Stimulated activated CD4-positive, alpha-beta T cell treated with anti-CD3 and anti-CD28 coated beads, Interleukin-15, amount 100 ng/mL, for 1 hour (primary cell): ENCODE data around the gene CNTD1.

Source experiments
- DNase-seq, 2 donors: peaks; one replicate each; pipeline ENCODE4 v3.0.0-alpha.2; 2020; ENCODE audit warnings: low read depth in 1 of 2, low spot score in 1 of 2

The CNTD1 gene

DNA sequence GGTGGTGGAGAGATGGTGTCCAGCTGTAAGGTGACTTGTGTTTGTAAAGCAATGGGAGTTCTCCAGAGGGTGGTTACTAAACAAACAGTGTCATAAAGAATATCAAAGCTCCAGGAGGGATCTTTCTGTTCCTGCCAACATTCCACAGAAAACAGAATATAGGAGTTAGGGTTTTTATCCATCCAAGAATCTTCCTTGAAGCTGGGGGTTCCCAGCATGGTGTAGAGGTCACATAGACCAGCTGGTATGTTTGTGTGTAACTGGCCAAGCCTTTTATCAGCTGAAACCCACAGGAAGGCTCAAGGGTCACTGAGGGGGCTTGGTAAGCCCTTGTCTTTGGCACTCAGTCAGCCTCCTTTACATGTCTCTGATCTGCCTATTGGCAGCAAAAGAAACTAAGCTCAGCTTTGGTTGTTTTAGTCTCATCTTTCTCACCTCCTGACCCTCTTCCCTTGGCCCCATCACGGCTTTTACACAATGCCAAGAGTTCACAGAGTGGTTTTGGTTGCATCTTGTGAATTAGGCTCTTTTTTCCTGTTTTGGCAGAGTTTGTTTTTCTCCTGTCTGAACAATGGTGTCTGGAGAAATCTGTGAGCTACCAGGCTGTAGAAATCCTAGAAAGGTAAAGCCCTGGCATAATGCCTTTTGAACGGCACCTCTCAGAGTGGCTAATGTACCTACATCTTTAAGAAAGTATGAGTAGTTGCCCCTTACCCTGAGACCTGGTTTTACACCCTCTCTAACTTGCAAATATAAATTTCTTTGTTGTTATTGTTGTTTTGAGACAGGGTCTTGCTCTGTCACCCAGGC lies 4.6 kb downstream of the CNTD1 start:
- DNase-seq = no peak

DNA sequence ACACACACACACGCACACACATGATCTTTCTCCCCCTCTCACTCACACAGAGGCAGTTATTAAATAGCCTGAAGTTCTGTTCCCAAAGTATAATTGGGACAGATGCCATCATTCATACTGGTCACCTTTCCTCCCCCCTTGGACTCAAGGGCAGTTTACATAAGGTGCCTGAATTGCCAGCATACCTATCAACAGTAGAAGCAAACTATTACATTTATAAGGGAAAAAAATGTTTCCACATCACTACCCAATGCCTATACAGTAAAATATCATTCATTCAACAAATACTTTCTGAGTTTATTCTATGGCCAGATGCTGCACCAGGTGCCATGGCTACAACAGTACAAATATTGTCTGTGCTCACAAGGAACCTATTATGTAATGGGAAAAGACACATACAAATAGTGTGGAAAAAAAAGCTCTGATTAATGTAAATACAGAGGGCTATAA lies 6.3 kb downstream of the CNTD1 start:
- DNase-seq = no peak

DNA sequence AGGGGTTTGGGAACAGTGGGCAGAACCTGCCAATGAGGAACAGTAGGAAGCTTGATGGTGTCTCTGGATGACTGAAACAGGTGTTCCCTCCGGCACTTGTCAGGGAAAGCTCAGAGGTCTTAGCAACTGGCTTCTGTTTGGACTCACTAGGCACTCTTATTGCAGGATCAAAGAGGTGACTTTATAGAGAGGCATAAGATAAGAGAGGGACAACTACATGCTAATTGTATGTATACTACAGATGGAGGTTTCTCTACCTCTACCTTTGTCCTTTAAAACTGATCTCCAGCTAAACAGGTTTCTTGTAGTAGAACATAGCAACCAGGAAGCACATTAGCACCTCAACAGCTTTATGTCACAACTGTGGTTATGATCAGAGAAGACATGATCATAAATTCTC lies 7.6 kb downstream of the CNTD1 start:
- DNase-seq = no peak

DNA sequence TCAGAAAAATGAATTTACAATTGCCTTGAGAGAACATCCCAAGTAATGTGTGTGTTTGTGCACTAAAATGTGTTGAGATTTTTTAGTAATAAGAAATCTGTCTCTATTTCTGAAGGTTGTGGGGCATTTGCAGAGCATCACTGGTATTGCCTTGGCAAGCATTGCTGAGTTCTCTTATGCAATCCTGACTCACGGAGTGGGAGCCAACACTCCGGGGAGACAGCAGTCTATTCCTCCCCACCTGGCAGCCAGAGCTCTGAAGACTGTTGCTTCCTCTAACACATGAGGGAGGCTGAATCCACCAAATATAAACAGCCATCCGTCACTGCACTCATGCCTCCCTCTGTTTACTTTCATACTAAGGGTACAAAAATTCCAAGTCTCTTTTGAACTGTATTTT lies 10.6 kb downstream of the CNTD1 start:
- no peak for DNase-seq

DNA sequence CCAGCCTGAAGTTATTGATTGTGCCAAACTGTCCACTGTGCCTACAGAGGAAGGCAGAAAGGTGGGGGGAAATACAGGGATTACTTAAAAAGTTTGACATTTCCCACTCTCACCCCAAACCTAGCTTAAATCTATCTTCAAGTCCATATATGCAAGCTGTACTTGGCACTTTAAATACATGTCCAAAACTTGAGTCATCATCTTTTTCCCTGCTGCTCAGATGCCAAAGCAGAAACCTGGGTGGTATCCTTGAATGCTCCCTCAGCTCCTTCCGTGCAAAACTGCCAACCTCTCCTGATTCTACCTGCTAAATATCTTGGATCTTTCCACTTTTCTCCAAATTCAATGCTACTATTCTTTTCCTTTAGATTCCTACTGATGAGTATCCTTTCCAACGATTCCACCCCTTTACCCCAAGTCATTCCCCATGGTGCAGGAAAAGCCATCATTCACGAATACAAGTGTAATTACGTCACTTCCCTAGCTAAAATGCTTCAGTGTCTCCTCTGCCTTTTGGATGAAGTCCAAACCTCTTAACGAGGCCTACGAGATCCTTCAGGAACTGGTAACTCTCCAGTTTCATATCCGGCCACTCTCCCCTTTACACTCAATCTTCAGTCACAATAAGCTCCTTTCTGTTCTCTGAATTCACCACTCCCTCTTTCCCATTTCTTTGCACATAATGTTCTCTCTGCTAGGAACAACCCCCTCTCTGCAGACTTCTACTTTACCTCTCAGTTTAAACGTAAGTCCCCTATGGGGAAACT lies 16.2 kb downstream of the CNTD1 start:
- DNase-seq = no peak

DNA sequence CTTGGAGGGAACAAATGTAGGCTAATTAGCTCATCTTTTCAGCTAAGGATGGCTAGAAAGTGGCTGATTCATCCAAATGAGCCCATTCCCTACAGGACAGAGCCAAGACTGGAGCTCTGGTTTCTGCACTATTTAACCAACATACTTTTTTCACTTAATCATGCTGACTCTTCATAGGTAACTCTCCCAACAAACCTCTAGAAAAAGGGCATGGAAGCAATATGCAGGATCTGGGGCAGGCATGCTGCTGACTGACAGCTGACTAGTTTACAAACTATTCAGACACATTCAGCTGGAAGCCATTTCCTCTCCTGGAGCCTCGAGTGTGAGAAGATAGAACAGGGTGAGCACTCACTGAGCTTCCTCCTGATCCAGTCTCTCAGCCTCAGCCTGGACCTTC lies 19.2 kb downstream of the CNTD1 start:
- no peak for DNase-seq

DNA sequence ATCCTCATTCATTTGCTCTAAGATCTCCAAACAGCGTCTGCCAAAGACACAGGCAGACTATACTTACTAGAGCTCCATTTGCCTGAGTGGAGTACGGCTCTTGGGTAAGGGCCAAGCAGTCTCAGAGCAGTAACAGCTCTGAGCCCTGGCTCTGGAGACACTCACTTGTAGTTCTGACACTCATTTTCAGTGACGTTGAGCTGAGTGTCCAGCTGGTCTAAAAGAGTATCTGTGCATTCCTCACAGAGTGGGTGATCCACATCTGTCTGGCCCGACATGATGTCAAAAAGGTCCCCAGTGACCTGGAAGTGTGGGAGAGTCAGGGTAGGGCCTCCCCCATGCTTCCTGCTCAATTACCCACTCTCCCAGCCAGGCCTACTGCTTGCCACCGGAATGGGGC lies 19.7 kb downstream of the CNTD1 start:
- DNase-seq = no peak

DNA sequence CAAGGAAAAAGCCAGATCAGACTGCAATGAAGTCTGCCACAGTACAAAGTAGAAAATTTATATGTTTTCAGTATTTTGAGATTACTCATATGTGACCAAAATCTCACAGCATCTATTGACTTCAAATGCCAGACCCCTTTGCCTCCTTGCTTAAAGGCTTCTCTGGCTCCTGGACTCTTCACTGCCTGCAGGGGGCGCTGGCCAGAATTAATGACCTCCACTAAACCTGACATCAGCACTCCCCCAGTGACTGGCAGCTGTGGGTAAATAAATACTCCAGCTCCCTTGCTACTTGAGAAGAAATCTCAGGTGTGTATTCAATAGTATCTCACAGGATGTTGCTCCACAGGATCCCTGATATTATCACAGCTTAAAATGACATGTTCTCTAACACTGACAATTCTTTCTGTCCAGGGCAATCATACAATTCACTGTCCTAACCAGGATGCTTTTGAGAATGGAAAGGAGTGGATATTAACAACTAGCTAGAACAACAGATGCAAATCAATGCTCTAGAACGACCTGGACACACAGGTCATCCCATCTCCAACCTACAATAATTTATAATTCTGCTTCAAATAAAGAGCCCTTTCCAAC lies 21.4 kb downstream of the CNTD1 start:
- peak; percentile 11 to 49 for DNase-seq

DNA sequence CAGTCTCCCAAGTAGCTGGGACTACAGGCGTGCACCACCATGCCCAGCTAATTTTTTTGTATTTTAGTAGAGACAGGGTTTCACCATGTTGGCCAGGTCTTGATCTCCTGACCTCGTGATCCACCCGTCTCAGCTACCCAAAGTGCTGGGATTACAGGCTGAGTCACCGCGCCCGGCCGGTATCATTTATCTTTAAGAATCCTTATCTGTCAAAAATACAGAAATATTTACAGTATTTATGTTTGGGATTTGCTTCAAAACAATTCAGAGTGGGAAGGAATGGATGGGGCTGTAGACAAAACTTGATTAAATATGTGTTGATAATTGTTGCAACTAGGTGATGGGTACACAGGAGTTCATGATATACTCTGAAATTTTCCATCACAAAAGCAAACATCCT lies 22.5 kb downstream of the CNTD1 start:
- DNase-seq = no peak

DNA sequence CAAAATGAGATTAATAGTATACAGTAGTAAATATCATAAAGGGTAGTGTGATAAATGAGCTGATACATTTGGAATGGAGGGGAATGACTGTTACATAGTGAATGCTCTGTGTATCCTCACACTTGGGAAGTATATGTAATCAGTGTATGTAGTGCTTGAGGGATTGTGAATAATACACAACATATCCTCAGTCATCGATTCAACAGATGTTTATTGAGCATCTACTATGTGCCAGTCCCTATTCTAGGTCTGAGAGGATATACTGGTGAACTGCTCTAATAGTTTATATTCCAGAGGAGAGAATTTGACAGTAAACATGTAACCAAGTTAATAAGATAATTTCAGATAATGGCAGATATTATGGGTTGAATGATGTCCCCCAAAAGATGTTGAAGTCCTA lies 28.8 kb downstream of the CNTD1 start:
- no peak for DNase-seq

DNA sequence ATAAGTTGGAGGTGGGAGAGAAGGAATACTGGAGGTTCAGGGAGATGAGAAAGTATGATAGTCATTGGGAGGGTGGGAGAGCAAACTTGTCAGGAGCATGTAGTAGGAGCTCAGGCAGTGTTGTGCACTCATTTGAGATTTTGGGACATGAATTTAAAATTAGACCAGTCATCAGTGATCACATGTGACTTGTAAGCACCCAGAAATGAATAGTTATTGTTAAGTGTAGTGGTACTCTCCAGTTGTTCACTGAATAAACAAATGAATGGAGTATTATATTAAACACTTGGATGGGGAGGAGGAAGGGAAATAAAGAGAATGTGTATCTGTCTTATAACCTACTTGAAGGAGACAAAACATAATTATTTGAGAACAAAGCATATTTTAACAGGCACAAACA lies 32.3 kb downstream of the CNTD1 start:
- no peak for DNase-seq

DNA sequence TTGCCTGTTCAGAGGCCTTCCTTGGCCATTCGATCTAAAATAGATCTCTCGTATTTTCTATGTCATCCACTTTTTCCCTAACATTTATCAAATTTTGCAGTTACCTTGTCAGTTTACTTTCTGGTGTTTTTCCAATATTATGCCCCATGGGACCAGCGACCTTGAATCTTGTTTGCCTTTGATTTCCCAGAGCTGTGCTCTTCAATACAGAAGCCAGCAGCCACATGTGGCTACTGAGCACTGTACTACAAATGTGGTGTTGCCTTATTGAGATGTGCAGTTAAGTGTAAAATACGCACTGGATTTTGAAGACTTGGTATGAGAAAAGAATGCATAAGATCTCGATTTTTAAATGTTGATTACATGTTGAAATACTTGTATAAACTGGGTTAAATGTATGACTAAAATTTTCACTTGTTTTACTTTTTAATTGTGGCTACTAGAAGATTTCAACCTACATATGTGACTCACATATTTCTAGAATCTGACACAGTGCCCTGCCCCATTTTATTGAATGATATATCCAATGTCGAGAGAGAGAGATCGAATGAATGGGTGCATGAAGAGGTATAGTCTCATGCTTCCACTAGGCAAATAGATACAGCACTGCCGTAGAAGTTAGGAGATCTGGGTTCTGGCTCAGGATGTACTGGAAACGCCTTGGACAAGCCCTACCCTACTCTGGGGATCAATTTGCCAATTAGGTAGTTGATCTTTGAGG lies 33.7 kb downstream of the CNTD1 start:
- no peak for DNase-seq

DNA sequence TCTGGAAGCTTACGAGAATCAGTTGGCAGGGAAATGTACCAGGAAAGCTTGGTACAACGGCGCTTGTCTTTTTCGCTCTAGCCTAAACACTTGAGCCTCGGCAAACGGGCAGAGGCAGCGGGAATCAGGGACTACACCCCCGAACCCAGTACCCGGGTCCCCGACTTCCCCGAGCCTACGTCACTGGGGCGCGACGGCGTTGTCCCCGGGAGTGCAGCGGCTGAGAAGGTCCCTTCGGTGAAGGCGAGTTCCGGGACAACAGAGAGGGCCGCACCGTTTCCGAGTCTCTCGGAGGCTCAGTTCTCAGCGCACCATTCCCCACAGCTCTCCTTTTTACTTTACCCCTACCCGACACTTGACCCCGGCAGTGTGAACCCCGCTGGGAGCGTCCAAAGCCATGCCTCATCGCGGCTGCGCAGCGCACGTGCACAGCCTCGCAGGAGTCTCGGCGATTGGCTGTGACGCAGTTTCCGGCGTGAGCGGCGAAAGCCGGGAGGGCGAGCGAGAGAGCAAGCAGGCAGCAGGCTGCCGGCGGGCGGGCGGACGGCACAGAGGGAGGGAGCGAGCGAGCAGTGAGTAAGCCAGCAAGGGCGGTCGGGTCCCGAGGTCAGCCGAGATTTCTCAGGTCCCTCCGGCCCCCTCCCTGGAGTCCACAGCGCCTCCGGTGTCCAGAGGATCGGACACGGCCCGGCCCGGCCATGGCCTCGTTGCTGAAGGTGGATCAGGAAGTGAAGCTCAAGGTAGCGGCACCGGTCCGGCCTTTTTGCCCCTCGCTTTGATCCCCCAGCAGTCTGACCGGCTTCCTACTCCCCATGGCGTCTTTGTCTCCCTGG lies 34.5 kb downstream of the CNTD1 start, which contains the start of gene PSME3:
PSME3 (plus strand) TSS at position 464 of the 833 bp plus-strand sequence; CDS start at position 699, 235 bp downstream.
- peak; percentile 75 to 84 for DNase-seq

DNA sequence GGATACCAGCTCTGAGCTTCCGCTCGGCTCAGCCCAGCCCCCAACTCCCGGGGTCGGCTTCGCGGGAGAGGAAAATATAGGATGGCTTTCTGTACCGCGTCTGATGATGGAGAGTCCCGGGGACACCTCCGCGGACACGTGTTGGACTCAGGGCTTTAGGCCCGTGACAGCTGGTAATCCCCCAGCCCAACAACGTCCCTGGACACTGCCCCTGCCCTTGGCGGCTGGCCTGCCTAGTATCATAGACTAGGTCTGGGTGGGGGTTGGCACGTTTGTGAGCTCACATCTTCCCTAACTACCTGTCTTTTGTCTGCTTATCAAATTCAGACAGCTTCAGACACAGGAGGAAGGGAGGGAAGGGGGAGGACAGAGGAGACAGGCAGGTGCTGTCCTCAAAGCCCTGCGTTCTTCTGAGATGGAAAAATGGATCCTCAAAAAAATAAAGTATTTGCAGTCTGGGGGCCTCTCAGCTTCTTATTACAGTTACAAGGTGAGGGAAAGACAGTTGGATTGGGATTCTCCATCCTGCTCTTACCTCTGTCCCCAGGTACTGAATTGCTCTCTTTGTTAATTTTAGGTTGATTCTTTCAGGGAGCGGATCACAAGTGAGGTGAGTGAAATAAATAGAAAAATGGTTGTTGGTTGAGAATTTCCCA lies 35.2 kb downstream of the CNTD1 start:
- no peak for DNase-seq

DNA sequence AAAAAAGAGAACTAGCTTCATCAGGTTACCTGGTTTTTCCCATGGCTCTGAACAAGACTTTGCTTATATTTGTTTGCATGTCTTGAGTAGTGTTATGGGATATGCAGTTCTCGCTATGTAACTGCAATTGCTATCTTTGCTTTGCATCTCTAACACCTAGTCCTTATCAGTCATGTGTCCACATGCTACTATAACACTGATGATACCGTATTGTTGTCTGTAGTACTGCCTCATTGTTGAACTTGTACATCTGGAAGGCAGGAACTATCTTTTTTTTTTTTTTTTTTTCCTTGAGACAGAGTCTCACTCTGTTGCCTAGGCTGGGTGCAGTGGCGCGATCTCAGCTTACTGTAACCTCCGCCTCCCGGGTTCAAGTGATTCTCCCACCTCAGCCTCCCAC lies 37.1 kb downstream of the CNTD1 start:
- no peak for DNase-seq

DNA sequence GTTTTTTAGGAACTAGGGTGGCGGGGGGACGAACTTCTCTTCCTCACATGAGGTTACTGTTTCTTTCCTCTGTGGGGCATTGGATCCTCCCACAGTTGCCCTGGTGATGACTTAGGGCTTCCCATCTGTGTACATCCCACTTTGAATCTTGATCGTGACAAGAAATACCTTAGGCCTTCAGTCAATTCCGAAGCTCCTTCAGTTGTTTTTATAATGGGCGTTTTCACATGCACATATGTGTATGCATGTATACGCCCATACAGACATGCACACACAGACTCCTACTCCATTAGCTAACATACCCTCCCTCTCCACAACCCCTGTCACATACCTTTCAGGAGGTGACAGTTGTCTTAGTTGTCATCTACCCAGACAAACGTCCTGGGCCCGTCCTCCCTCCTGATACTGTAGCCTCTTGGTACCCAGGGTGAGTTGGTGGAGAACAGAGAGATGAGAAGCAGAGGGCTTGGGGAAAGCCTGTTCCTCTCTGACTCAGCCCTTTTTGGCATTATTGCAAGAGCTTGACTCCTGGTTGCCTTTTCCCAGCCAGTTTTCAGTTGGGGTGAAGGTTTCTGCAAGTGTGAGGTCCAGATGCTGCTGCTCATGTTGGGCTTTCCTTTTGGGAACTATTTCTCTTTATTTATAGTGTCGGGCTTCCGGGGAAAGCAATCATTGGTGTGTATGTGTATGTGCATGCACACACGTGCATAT lies 43.5 kb downstream of the CNTD1 start:
- no peak for DNase-seq

DNA sequence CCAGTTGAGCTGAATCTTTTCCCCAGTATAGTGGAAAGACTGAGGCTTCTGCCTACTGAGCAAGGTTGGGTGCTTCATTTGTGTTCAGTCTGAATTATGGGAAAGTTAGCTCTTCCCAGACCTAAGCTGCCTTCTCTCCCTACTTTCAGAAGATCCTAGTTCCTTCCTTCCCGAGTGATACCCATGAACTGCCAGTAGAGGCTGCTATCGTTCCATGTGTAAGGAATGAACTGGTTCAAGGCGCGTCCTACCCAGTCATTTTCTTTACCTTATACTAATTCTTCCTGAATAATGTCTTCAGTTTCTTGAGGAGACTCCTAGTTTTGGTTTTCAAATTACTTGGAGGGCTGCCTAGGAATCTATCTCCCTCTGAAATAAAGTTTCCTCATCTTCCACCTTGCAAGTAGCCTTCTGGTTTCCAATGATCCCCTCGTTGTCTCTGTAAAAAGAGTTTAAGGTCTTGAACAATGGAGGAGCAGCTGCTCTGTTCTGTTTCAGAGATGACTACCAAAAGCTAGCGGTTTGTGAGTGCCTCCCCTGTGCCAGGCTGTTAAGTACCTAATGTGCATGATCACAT lies 44.8 kb downstream of the CNTD1 start:
- DNase-seq = no peak

DNA sequence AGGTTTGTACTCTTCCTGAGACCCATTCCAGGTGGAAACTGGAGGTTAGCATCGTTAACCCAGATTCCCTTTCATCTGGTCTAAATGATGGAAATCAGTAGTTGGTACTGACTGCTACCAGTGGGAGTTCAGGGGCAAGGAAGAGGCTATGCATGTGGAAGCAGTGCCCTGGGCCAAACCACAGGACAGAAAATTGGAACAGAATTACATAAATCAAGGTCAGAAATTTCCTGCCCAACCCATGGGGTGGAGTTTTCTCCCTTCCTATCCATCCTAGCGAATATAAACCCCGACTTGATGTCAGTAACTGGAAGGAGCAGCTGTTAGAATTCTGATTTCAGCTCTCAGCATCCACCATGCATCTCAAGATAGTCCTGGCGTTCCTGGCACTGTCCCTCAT lies 45.6 kb downstream of the CNTD1 start, which contains the start of gene AOC2:
AOC2 (plus strand) TSS at position 310 of the 400 bp plus-strand sequence; CDS start at position 357, 47 bp downstream.
- no peak for DNase-seq
